HG02642 (cell line): ENCODE measurements around the gene TRAM2.

ENCODE experiments used
- ATAC-seq: cut with Tn5 transposase; IDR thresholded peaks from one replicate; pipeline ENCODE4 v1.9.1; 2021; ENCODE audit warnings: mild to moderate bottlenecking; ENCODE audit not compliant: unreplicated experiment, poor library complexity

TRAM2 gene

GRCh38 chr6:52548999-52549398, 27.9 kb downstream of the TRAM2 start:
- ATAC-seq = no peak

DNA sequence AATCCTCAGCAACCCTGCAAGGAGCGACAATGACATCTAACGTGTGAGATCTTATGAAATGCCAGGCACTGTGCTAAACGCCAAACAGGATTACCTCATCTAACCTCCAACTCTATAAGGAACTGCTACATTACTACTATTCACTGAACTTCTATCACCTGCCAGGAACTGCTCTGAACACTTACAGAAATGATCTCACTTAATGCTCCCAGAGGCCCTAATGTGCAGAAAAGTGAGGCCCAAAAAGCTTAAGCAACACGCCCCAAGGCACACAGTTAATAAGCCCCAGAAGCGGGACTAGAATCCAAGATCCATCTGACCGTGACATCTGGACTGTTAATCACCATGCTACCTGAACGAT, 28.5 kb downstream of the TRAM2 start:
- ATAC-seq = no peak

DNA sequence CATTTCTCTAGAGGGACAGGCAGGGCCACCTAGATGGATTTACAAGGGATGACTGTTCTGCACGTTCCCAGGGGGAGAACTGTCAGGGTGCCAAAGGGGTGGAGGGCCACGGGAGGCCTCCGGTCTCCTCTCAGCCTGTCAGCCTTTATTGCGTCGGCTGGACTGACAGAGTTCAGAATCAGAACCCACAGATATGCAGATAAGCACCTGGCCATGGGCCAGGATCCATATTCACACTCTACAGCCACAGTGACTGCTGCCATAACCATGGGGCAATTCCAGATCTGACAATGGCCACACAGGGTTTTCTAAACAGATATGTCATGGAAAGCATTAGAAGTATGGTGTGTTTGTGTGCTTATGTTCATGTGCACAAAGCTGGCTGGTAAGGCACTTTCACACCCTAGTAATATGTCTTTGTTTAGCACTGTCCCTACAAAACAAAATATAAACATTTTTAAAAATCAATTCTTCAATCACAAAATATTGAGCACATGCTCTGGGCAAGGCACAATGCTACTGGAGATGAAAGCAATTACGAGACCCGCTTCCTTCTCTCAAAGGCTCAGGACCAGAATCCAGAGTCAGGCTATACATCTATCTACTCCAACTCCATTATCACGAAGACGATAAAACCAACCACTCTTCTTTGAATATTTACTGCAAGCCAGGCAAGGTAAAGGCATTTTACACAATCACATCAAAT, 29.1 kb downstream of the TRAM2 start:
- ATAC-seq = no peak

DNA sequence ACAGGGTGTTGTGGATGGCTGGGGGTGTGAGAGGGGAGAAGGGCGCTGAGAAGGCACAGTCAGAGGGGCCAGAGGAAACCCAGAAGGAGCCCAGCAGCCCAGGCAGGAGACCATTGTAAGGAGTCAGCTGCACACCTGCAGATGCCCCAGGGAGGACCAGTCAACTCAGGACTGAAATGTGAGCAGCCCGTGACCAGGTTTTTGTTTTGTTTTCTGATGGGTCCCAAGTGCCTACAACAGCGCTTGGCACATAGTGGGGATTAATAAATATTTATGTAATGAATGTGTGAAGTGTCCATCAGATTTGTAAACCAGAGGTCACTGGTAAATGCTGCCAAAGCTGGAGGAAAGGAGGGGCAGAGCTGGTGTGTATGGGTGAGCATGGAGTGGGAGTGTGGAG, 30.2 kb downstream of the TRAM2 start:
- ATAC-seq = peak; percentile 85

- peak; percentile 66 for ATAC-seq
Measured at GRCh38 chr6:52546192-52546591, 30.7 kb downstream of the TRAM2 start.

DNA sequence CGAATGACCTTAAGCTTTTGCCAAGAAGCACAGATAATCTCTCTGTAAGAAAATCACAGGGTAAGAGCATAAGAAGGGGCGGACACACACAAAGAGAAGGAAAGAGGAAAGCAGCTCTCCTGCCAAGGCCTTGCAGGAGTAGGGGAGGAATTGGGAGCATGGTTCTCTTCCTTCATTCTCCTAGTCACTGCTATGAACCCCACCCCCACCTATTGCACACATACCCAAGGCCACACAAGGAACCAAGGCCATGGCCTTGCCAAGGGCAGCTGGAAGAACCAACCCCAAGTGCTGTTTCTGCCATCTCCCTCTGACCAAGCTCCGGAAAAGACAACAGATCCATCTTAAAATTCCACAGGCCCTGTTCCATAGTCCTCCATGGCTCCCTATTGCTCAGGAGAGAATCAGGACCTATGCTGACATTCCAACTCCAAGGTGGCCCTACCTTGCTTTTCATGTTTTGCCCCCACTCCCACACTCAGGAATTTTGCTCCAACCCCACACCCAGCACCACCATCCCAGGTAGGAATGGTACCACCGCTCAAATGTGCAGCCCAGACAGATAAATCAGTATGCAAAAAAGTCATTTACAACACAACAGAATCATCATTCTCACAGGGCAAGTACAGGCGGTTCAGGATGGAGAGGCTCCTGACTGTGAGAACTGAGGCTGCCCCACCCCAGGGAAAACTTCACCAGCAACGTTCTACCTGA, 31.3 kb downstream of the TRAM2 start:
- ATAC-seq = no peak

GRCh38 chr6:52544602-52545405, 32.1 kb downstream of the TRAM2 start:
- no peak for ATAC-seq

DNA sequence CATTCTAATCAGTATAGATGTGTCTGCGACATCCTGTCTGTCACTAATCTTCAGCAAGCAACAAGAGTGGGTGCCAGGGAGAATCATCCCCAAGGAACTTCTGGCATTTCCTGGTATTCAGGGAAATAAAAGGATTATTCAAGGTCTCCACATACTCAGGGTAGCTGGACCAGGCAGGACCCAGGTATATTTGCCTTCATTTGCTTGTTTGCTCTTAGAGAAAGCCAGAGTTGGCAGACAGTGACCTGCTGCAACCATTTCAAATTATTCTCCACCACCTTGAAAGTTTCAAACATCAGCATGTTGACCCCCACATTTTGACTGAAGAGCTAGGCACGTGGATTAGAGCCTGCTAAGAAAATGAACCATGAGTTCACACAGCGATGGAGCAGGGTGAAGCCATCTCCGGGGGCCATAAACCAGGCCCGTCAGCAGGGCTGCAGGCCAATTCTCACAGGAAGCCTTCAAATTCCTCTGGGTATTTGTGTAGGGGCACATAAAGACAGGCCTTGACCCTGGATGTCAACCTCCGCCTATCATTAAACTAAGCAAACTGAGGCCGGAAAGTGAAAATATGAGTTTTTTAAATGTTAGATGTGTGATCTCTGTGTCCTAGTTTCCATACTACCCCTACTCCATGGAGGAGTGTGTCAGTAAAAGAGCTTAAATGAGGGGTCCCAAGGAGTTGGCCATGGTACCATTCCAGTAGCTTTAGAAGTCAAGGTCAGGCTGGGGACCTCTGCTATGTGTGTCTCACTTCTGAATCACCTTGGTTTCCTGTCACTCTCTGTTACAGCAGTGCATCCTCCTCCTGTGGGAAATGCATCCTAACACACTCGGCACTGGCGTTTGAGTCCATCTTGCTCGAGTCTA, 32.9 kb downstream of the TRAM2 start:
- no peak for ATAC-seq

DNA sequence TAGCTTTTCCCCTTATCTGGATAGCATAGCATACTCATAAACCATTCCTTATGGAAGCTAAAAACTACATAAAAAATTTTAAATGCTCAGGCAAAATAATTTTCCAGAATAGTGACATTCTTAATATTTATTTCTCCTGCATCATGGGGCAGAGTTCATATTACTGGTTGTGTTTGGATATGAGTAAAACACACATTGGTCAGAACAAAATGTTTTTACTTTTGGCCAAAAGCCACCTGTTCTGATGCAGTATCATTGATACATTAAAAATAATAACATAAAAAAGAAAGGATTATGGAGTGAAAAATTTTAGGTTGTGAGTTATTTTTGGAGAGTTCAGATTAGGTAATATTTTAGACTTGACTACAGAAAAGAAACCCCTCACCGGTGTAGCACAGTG, 33.6 kb downstream of the TRAM2 start:
- ATAC-seq = no peak

- no peak for ATAC-seq
Measured at GRCh38 chr6:52541135-52541534, 35.7 kb downstream of the TRAM2 start.

DNA sequence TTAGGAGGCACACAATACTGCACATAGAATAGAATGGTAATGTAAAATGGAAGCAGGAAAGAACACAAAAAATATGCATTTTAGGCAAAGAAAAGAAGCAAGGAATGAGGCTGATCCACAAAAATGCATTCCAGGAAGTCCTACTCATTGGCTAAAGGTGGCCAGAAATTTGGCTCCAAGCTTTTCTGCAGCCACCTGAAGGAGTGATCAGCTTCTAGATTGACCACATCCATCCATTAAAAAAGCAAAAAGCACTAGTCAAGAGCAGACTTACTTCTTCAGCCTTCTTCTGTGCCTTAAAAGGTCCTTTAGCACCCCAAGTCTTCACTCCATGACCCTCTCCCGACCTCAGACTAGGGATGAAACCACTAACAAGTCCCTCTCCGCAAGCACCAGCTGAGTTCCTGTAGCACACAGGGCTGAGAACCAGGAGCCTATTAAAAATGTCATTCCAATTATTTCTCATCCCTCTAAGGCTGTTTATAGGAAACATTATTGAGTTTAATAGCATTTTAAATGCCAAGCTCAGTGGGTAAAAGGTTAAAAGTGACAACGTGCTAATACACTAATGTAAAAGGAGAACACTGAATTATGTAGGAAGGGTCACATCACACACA, 36.5 kb downstream of the TRAM2 start:
- ATAC-seq = no peak

DNA sequence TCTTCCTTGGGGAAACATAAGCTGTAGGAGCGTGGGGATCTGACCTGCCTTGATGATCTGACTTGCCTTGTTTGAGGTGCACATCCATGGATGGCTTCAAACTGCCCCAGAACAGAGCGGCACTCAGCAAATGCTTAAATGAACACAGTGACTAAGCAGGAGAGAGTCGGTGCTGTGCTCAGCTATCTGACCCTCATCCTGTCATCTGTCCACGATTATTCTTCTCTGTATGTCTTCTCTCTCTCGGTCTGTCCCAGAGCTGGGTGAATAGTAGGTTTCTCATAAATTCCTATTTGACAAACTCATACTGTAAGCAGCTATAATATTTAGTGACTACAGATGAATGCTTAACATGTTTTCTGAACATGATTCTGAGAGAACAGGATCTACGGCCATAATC, 37.3 kb downstream of the TRAM2 start:
- no peak for ATAC-seq

DNA sequence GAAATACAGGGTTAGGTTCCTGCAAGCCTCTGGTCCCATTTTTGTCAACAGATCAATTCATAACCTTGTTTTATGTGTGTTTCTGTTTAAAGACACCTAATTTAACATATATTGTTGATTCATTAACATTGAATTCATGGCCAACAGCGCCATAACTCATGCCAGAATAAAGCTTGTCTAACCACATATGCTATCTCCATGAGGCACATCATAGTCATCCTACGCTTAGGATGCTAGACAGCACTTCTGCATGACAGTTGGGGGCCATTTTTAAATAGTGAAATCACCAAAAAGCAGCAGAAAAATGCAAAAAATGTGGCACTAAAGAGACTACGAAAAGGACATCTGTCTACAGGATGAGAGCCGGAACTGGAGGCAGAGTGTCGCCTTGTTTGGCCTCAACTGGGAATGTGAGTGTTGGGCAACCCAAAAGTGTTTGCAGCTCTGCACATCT, 37.9 kb downstream of the TRAM2 start:
- ATAC-seq = no peak

DNA sequence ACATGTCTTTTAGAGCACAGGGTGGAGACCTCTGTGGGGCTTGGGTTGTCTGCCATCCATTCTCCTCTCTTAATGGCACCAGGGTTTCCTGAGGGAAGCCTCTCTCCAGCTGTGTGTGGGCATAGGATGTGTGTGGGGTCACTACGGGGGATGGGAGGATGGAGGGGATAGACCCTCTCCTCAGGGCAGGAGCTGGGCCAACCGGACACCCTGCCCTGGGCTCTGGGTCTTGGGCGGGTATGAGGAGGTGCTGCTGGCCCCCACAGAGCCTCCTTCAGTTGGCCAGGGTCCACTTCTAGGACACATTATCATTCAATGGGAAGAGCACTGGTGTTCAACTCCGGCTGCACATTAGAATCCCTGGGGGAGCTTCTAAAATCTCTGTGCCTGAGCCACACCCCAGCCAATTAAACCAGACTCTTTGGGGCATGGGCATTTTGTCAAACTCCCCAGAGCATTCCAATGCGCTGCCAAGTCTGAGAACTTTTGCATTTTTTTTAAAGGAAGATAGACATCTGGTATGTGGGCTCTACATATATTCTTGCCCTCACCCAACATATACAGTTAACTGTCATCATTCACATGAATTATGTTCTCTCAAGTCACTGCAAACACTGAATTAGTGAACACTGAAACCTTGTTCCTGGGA, 38.5 kb downstream of the TRAM2 start:
- ATAC-seq = no peak

GRCh38 chr6:52537001-52537753, 39.7 kb downstream of the TRAM2 start:
- ATAC-seq = peak; percentile 64

DNA sequence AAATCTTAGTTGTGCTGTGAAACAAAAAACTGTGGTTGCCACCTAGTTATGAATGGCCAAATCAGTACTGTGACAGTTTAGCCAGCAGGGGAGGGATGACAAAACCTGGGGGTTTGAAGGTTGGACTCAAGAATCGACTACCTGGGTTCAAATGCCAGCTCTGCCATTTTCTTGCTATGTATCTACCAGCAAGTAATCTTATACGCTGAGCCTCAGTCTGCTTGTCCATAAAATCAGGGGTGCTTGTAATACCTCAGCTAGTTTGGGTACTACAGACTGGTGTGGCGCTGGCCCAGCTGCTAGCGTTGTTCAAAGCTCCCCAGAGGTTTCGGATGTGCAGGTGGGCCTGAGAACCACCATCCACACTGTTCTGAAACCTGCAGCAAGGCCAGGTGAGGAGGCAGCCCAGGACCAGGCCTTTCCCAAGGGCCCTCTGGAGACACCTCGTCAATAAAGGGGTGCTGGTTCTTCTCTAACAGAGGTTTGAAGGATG, 40.4 kb downstream of the TRAM2 start:
- peak; percentile 44 for ATAC-seq

DNA sequence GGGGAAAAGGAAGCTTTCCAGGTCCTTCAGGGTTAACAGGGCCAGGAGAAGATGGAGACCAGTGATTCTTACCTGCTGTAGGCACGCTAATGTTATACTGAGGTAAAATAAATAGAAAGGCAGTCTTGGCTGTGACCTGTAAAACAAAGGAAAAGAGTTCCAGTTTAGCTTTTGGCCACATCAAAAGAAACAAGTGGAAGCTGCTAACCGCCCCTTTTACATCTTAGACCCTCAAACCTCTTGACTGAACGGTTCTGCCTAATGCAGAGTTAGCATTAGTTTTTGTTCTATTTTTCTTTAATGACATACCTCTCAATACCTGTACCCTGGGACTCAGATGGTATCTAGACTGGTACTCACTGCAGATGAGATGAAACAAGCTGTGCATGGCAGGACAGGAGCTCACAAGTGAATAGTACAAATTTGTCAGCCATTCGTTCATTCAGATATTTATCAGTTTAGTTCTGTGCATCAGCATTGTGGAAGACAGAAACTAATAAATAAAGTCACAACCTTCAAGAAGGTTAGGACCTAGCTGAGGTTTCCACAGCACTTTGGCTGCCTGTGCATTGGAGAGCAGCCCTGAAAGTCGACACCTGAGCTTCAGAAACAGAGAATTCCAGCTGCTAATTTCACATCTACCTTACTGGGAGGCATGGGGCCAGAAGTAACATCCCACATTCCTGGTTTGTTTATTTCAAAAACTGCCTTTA, 41.0 kb downstream of the TRAM2 start:
- peak; percentile 18 for ATAC-seq

GRCh38 chr6:52534966-52535390, 41.9 kb downstream of the TRAM2 start:
- peak; percentile 26 for ATAC-seq
